ENCODE results near the gene BIN1. TPM values are rescaled to one million over a fixed set of nuclear protein-coding genes. Genes with fewer than 3 reads are reported as not detected.

BIN1 gene
- total and polyA plus RNA-seq, 2 donors (not counting 1 experiment from before 2014, with no cell fraction given) = 90.6 to 92.3 TPM

DNA sequence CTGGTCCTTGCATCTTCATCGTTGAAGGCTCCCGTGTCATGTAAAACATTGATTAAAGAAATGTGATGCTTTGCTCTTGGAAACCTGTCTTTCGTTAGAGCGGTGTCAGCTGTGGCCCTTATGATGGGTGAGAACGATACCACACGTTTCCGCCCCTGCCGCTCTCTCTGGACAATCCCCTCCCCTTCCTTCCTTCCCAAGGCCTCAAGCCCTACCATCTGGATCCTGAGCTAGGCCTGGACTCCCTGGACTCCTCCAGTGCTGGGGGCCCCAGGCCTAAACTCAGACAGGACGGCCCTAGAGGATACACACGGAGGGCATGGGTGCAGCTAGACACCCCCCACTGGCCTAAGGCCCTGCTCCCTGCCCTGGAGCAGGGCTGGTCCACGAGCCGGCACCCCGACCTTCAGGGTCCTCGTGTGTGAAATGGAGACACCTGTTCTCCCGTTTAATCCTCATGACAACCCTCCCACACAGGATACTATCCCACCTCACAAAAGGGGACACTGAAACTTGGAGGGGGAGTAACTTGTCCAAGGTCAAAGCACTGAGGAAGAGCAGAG, 13.2 kb downstream of the BIN1 start:
- Histone ChIP-seq H3K36me3 (replicated peaks in 1 of 2; ENCODE audit: control extremely low read depth in 1 of 2, control insufficient read depth in 1 of 2, extremely low read depth in 1 of 2, insufficient read depth in 2 of 2, low read length in 1 of 2) (no peaks in the 10 kb centered on the region), H3K9ac (ENCODE audit: low read length) (no peak overlapping the region), H3K4me1 (ENCODE audit: control insufficient read depth in 2 of 2, insufficient read depth in 2 of 2, low read length in 2 of 2) (peaks cover 11 to 15% of the 10 kb centered on the region in 2 donors), H3K27me3 (replicated peaks in 1 of 4; ENCODE audit: control extremely low read depth in 1 of 4, control insufficient read depth in 3 of 4, insufficient read depth in 4 of 4, low read length in 3 of 4) (peaks cover 0 to 7% (median 0%) of the 10 kb centered on the region in 4 experiments), H2AFZ (ENCODE audit: insufficient read depth, low read depth, low read length, poor library complexity, severe bottlenecking) (peak overlapping the region; percentile 66), H3K4me2 (replicated peaks; ENCODE audit: low read depth, low read length, poor library complexity, severe bottlenecking) (peak overlapping the region; percentile 56), H3K27ac (ENCODE audit: low read length in 2 of 2) (no peak overlapping the region), H4K20me1 (ENCODE audit: control insufficient read depth, insufficient read depth, low read length, poor library complexity, severe bottlenecking) (no peaks in the 10 kb centered on the region), H3K9me3 (ENCODE audit: control extremely low read depth in 1 of 3, control insufficient read depth in 2 of 3, insufficient read depth in 1 of 3, low read length in 2 of 3) (no peaks in the 10 kb centered on the region), H3K4me3 (ENCODE audit: control extremely low read depth in 1 of 5, extremely low read depth in 1 of 5, insufficient read depth in 1 of 5, low read depth in 2 of 5, low read length in 4 of 5) (no peak overlapping the region), H3K79me2 (ENCODE audit: control insufficient read depth, insufficient read depth, low read length) (no peaks in the 10 kb centered on the region)
- Mint-ChIP-seq H3K9me3 (ENCODE audit: insufficient read depth) (no peaks in the 10 kb centered on the region), H3K27ac (no peak overlapping the region), H3K27me3 (peaks cover 3% of the 10 kb centered on the region), H3K4me1 (peaks cover 15% of the 10 kb centered on the region), H3K4me3 (no peak overlapping the region)
- ChIA-PET CTCF (interaction anchor here (1.3 kb wide), 1 partner anchor 9 kb away, joined by 3 read pairs; no protein-coding TSS in a partner anchor), POLR2A (interaction anchor here (1.6 kb wide), 1 partner anchor 12 kb away, joined by 5 read pairs; no protein-coding TSS in a partner anchor)
- DNase-seq = no peak
- 20% methylated on average over 10 of the region's 15 CpGs for WGBS (ENCODE audit: insufficient coverage)
- ATAC-seq (ENCODE audit: low read depth) = no peak
- TF ChIP-seq, protein P1, sequence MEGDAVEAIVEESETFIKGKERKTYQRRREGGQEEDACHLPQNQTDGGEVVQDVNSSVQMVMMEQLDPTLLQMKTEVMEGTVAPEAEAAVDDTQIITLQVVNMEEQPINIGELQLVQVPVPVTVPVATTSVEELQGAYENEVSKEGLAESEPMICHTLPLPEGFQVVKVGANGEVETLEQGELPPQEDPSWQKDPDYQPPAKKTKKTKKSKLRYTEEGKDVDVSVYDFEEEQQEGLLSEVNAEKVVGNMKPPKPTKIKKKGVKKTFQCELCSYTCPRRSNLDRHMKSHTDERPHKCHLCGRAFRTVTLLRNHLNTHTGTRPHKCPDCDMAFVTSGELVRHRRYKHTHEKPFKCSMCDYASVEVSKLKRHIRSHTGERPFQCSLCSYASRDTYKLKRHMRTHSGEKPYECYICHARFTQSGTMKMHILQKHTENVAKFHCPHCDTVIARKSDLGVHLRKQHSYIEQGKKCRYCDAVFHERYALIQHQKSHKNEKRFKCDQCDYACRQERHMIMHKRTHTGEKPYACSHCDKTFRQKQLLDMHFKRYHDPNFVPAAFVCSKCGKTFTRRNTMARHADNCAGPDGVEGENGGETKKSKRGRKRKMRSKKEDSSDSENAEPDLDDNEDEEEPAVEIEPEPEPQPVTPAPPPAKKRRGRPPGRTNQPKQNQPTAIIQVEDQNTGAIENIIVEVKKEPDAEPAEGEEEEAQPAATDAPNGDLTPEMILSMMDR (IDR thresholded peaks at IDR 0.05) = no peak
- TF ChIP-seq EZH2 (IDR thresholded peaks at IDR 0.05; ENCODE audit: borderline replicate concordance, insufficient read depth, low read depth, low read length, poor library complexity, severe bottlenecking) = no peak
- intact Hi-C loops (cut with micrococcal nuclease) = no loop called here

DNA sequence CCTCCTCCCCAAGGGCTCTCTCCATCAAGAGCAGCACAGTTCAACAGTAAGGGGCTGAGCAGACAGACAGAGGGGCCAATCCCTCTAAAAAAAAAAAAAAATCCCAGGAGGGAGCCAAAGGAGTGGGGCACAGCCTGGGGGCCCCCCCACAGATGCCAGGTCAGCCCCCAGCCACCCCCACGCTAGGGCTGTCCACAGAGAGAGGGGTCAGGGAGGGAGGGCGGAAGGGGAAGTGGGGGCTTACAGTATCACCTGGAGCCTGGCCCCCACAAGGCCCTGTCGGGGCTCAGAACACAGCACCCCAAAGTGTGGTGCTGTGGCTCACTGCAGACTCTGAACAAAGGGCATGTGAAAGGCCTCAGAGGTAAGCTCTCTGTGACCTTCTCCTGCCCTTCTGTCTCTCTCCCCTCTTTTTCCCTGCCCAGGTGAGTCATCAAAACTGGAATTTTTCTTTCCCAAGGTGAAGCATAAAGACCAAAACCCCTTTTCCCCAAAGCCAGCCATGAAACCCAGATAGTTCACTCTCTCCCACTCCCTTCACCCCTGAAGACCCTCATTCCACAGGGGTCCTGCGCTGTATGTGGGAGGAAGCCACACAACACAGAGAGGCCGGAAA, 13.9 kb downstream of the BIN1 start:
- Mint-ChIP-seq H3K9me3 (ENCODE audit: insufficient read depth) (no peaks in the 10 kb centered on the region), H3K27ac (no peak overlapping the region), H3K4me3 (no peak overlapping the region), H3K27me3 (peaks cover 3% of the 10 kb centered on the region), H3K4me1 (peaks cover 18% of the 10 kb centered on the region)
- TF ChIP-seq, protein P1 (IDR thresholded peaks at IDR 0.05) = no peak
- TF ChIP-seq EZH2 (IDR thresholded peaks at IDR 0.05; ENCODE audit: borderline replicate concordance, insufficient read depth, low read depth, low read length, poor library complexity, severe bottlenecking) = no peak
- DNase-seq (no peak), ATAC-seq (ENCODE audit: low read depth) (no peak)
- Histone ChIP-seq H3K4me3 (ENCODE audit: control extremely low read depth in 1 of 5, extremely low read depth in 1 of 5, insufficient read depth in 1 of 5, low read depth in 2 of 5, low read length in 4 of 5) (no peak overlapping the region), H3K9me3 (ENCODE audit: control extremely low read depth in 1 of 3, control insufficient read depth in 2 of 3, insufficient read depth in 1 of 3, low read length in 2 of 3) (no peaks in the 10 kb centered on the region), H3K27ac (ENCODE audit: low read length in 2 of 2) (no peak overlapping the region), H3K27me3 (replicated peaks in 1 of 4; ENCODE audit: control extremely low read depth in 1 of 4, control insufficient read depth in 3 of 4, insufficient read depth in 4 of 4, low read length in 3 of 4) (peaks cover 0 to 7% (median 0%) of the 10 kb centered on the region in 4 experiments), H3K79me2 (ENCODE audit: control insufficient read depth, insufficient read depth, low read length) (no peaks in the 10 kb centered on the region), H3K4me1 (ENCODE audit: control insufficient read depth in 2 of 2, insufficient read depth in 2 of 2, low read length in 2 of 2) (peaks cover 14 to 19% of the 10 kb centered on the region in 2 donors), H3K36me3 (replicated peaks in 1 of 2; ENCODE audit: control extremely low read depth in 1 of 2, control insufficient read depth in 1 of 2, extremely low read depth in 1 of 2, insufficient read depth in 2 of 2, low read length in 1 of 2) (no peaks in the 10 kb centered on the region), H2AFZ (ENCODE audit: insufficient read depth, low read depth, low read length, poor library complexity, severe bottlenecking) (peak overlapping the region; percentile 66), H3K4me2 (replicated peaks; ENCODE audit: low read depth, low read length, poor library complexity, severe bottlenecking) (peak overlapping the region; percentile 56), H4K20me1 (ENCODE audit: control insufficient read depth, insufficient read depth, low read length, poor library complexity, severe bottlenecking) (no peaks in the 10 kb centered on the region), H3K9ac (ENCODE audit: low read length) (no peak overlapping the region)
- 16% methylated on average over 4 of the region's 5 CpGs for WGBS (ENCODE audit: insufficient coverage)
- POLR2A ChIA-PET = no interaction called here
- intact Hi-C loops (cut with micrococcal nuclease) = no loop called here
- CTCF ChIA-PET = interaction anchor here (1.3 kb wide), 1 partner anchor 8 kb away, joined by 3 read pairs; no protein-coding TSS in a partner anchor
